H9 (cell line): ENCODE results near the gene METTL4. TPM values are rescaled to one million over a fixed set of nuclear protein-coding genes. Genes with fewer than 3 reads are reported as not detected.

Experiments
- DNase-seq: peaks from one replicate; pipeline ENCODE4 v3.0.0-alpha.2; 2017
- H2AFZ ChIP-seq: one replicate; pipeline ENCODE4 v1.6.1; 2013; ENCODE audit warnings: mild to moderate bottlenecking, low read length, control low read depth, moderate library complexity
- H2AK5ac ChIP-seq: 2 replicates; pipeline ENCODE4 v1.6.1; 2013; ENCODE audit warnings: low read length, control low read depth, mixed read lengths; ENCODE audit not compliant: insufficient read length
- H2BK120ac ChIP-seq: one replicate; pipeline ENCODE4 v1.6.1; 2013; ENCODE audit warnings: low read depth, mild to moderate bottlenecking, low read length, control low read depth, inconsistent platforms; ENCODE audit not compliant: poor library complexity, severe bottlenecking
- H2BK12ac ChIP-seq: 2 replicates; pipeline ENCODE4 v1.6.1; 2013; ENCODE audit warnings: low read length, control low read depth, mixed read lengths, low read depth; ENCODE audit not compliant: insufficient read length
- H2BK15ac ChIP-seq: 2 replicates; pipeline ENCODE4 v1.6.1; 2013; ENCODE audit warnings: low read depth, low read length, control low read depth
- H2BK20ac ChIP-seq: one replicate; pipeline ENCODE4 v1.6.1; 2013; ENCODE audit warnings: low read depth, mild to moderate bottlenecking, low read length, control low read depth, inconsistent platforms; ENCODE audit not compliant: poor library complexity, severe bottlenecking
- H2BK5ac ChIP-seq: 2 replicates; pipeline ENCODE4 v1.6.1; 2013; ENCODE audit warnings: low read length, control low read depth, mixed read lengths; ENCODE audit not compliant: insufficient read length
- H3K14ac ChIP-seq: 2 replicates; pipeline ENCODE4 v1.6.1; 2013; ENCODE audit warnings: low read length, control low read depth; ENCODE audit not compliant: insufficient read depth
- H3K18ac ChIP-seq: 2 replicates; pipeline ENCODE4 v1.6.1; 2013; ENCODE audit warnings: low read depth, mild to moderate bottlenecking, mixed read lengths, low read length, control low read depth; ENCODE audit not compliant: insufficient read length
- H3K23ac ChIP-seq: 2 replicates; pipeline ENCODE4 v1.6.1; 2013; ENCODE audit warnings: low read length, control low read depth, mixed read lengths, low read depth; ENCODE audit not compliant: insufficient read length
- H3K23me2 ChIP-seq: 2 replicates; pipeline ENCODE4 v1.6.1; 2013; ENCODE audit warnings: low read depth, mild to moderate bottlenecking, mixed read lengths, low read length, control low read depth; ENCODE audit not compliant: insufficient read length, poor library complexity, severe bottlenecking
- H3K27ac ChIP-seq: 2 replicates; pipeline ENCODE4 v1.5.1; 2013; ENCODE audit warnings: low read length, control low read depth, mixed read lengths, low read depth; ENCODE audit not compliant: insufficient read length
- H3K27me3 ChIP-seq: 2 replicates; pipeline ENCODE4 v1.6.1; 2013; ENCODE audit warnings: low read length, control low read depth, inconsistent platforms; ENCODE audit not compliant: insufficient read depth
- H3K4ac ChIP-seq: 2 replicates; pipeline ENCODE4 v1.6.1; 2013; ENCODE audit warnings: low read depth, mild to moderate bottlenecking, control low read depth, inconsistent platforms, low read length, moderate library complexity
- H3K4me1 ChIP-seq: 2 replicates; pipeline ENCODE4 v1.6.1; 2013; ENCODE audit warnings: low read length, control low read depth, inconsistent platforms; ENCODE audit not compliant: insufficient read depth
- H3K4me2 ChIP-seq: 2 replicates; pipeline ENCODE4 v1.6.1; 2013; ENCODE audit warnings: low read length, control low read depth, mixed read lengths; ENCODE audit not compliant: insufficient read length, insufficient read depth
- H3K56ac ChIP-seq: 2 replicates; pipeline ENCODE4 v1.6.1; 2013; ENCODE audit warnings: low read depth, mild to moderate bottlenecking, mixed read lengths, low read length, control low read depth; ENCODE audit not compliant: insufficient read length
- H3K79me1 ChIP-seq: 2 replicates; pipeline ENCODE4 v1.6.1; 2013; ENCODE audit warnings: low read depth, mild to moderate bottlenecking, moderate library complexity, low read length, control low read depth, inconsistent platforms; ENCODE audit not compliant: insufficient read depth, poor library complexity, severe bottlenecking
- H3K79me2 ChIP-seq: 2 replicates; pipeline ENCODE4 v1.6.1; 2013; ENCODE audit warnings: low read length, control low read depth, inconsistent platforms; ENCODE audit not compliant: insufficient read depth
- H3K9ac ChIP-seq: 2 replicates; pipeline ENCODE4 v1.6.1; 2013; ENCODE audit warnings: low read length, control low read depth, mixed read lengths; ENCODE audit not compliant: insufficient read length; ENCODE audit errors: extremely low read depth
- H3K9me3 ChIP-seq: one replicate; pipeline ENCODE4 v1.6.1; 2013; ENCODE audit warnings: low read depth, low read length, inconsistent platforms; ENCODE audit not compliant: control insufficient read depth
- H3T11ph ChIP-seq: one replicate; pipeline ENCODE4 v1.6.1; 2013; ENCODE audit warnings: mild to moderate bottlenecking, low read length, control low read depth, inconsistent platforms
- H4K20me1 ChIP-seq: one replicate; pipeline ENCODE4 v1.6.1; 2013; ENCODE audit not compliant: control insufficient read depth, insufficient read length, insufficient read depth
- H4K5ac ChIP-seq: 2 replicates; pipeline ENCODE4 v1.6.1; 2013; ENCODE audit warnings: low read depth, mild to moderate bottlenecking, mixed read lengths, low read length, control low read depth; ENCODE audit not compliant: insufficient read length
- H4K8ac ChIP-seq: replicated peaks from 2 replicates; pipeline ENCODE4 v1.6.1; 2013; ENCODE audit warnings: low read length, control low read depth, mixed read lengths, low read depth; ENCODE audit not compliant: insufficient read length
- H4K91ac ChIP-seq: 2 replicates; pipeline ENCODE4 v1.6.1; 2013; ENCODE audit warnings: low read depth, mild to moderate bottlenecking, moderate library complexity, mixed read lengths, low read length, control low read depth; ENCODE audit not compliant: insufficient read length
- H3K27ac Mint-ChIP-seq, 3 experiments: 2 replicates in 2 of 3; 3 replicates in 1 of 3; pipeline ENCODE4 v1.8.0; 2020 to 2021; ENCODE audit warnings: mixed read lengths in 3 of 3, mild to moderate bottlenecking in 1 of 3, moderate library complexity in 1 of 3
- H3K27me3 Mint-ChIP-seq: 2 replicates; pipeline ENCODE4 v1.8.0; 2021; ENCODE audit warnings: low read depth, mild to moderate bottlenecking, moderate library complexity, mixed read lengths
- H3K36me3 Mint-ChIP-seq, 3 experiments: 2 replicates in 2 of 3; 3 replicates in 1 of 3; pipeline ENCODE4 v1.8.0; 2020 to 2021; ENCODE audit warnings: low read depth in 3 of 3, mixed read lengths in 3 of 3; ENCODE audit not compliant: insufficient read depth in 1 of 3
- H3K4me1 Mint-ChIP-seq, 2 experiments: 2 replicates each; pipeline ENCODE4 v1.8.0; 2020; ENCODE audit warnings: mixed read lengths in 2 of 2
- H3K4me3 Mint-ChIP-seq, 2 experiments: 2 replicates in 1 of 2; 3 replicates in 1 of 2; pipeline ENCODE4 v1.8.0; 2020 to 2021; ENCODE audit warnings: mild to moderate bottlenecking in 2 of 2, mixed read lengths in 2 of 2, moderate library complexity in 1 of 2
- H3K9me3 Mint-ChIP-seq, 2 experiments: 2 replicates in 1 of 2; 3 replicates in 1 of 2; pipeline ENCODE4 v1.8.0; 2020; ENCODE audit warnings: mild to moderate bottlenecking in 2 of 2, mixed read lengths in 2 of 2, moderate library complexity in 1 of 2
- CTCF ChIP-seq: fragments of 200-600 bp; sonication (generic); conservative IDR thresholded peaks from 3 replicates; pipeline ENCODE4 v1.8.0; 2021; ENCODE audit warnings: antibody characterized with exemption, mild to moderate bottlenecking
- WGBS: extraction: QIAGEN DNeasy Blood & Tissue Kit; methylation state at CpG from one replicate; pipeline ENCODE4 v1.1.7; 2013; ENCODE audit warnings: missing lambda C conversion rate, low lambda C conversion rate, mixed read lengths; ENCODE audit not compliant: insufficient read length; ENCODE audit errors: extremely low coverage; 5-methylcytosine and 5-hydroxymethylcytosine counted together
- total RNA-seq: library from RNA; stranded (reverse); gene quantifications from 2 replicates; pipeline ENCODE4 v1.2.1, GENCODE V29; 2021

METTL4 gene
- total RNA-seq, 1 experiment from 2014 or later = 14.2 TPM

- WGBS = no CpG with 5 or more reads among the region's 1 CpG
- Histone ChIP-seq H3K79me2 (no peaks in the 10 kb centered on the region), H3K23me2 (no peaks in the 10 kb centered on the region), H3K56ac (no peak overlapping the region), H3K14ac (no peak overlapping the region), H2BK5ac (no peak overlapping the region), H3K9me3 (no peaks in the 10 kb centered on the region), H3T11ph (no peak overlapping the region), H3K27ac (no peak overlapping the region), H3K27me3 (no peaks in the 10 kb centered on the region), H4K8ac (no peak overlapping the region), H2AFZ (no peak overlapping the region), H4K20me1 (no peaks in the 10 kb centered on the region), H4K5ac (no peak overlapping the region), H3K18ac (no peak overlapping the region), H2BK15ac (no peak overlapping the region), H2AK5ac (no peak overlapping the region), H3K79me1 (no peaks in the 10 kb centered on the region), H3K4ac (no peak overlapping the region), H2BK20ac (no peak overlapping the region), H4K91ac (no peak overlapping the region), H2BK12ac (no peak overlapping the region), H2BK120ac (no peak overlapping the region), H3K4me2 (no peak overlapping the region), H3K9ac (no peak overlapping the region), H3K4me1 (no peaks in the 10 kb centered on the region; the same call in 1 of the 2 replicates), H3K23ac (no peak overlapping the region)
- TF ChIP-seq CTCF = no peak
- DNase-seq = no peak
- Mint-ChIP-seq H3K9me3 (no peaks in the 10 kb centered on the region), H3K27ac (no peak overlapping the region), H3K4me3 (no peak overlapping the region), H3K27me3 (no peaks in the 10 kb centered on the region), H3K36me3 (no peaks in the 10 kb centered on the region), H3K4me1 (peaks cover 4% of the 10 kb centered on the region in 2 experiments; a peak in 3 of 4 replicates)
Observed at GRCh38 chr18:2515171-2515787, 56.0 kb downstream of the METTL4 start.
